Body of pancreas (tissue), 4 donors: ENCODE data around the gene ANKLE1. TPM values are rescaled to one million over a fixed set of nuclear protein-coding genes. Genes with fewer than 3 reads are reported as not detected.
A peak's percentile ranks its signal among the peaks of the same experiment; 100 is the strongest.

Experiments used
- ATAC-seq: fragments of 150-250 bp; one replicate; pipeline ENCODE4 v1.9.1; 2016
- DNase-seq, 4 donors: peaks; one replicate each; pipeline ENCODE4 v3.0.0-alpha.2; 2019
- H3K27ac ChIP-seq, 4 donors: fragments of 200-600 bp; sonication (generic); 1 replicate in 3 of 4; 2 replicates in 1 of 4; pipeline versions ENCODE4 v1.5.1 to v1.6.1; 2016 to 2019; ENCODE audit warnings: mild to moderate bottlenecking in 1 of 4, mixed read lengths in 1 of 4, moderate library complexity in 1 of 4
- H3K27me3 ChIP-seq, 2 donors: fragments of 200-600 bp; sonication (generic); one replicate each; pipeline ENCODE4 v1.6.0; 2016; ENCODE audit warnings: mild to moderate bottlenecking in 1 of 2
- H3K36me3 ChIP-seq, 2 donors: fragments of 200-600 bp; sonication (generic); replicated peaks in 1 of 2; 2 replicates each; pipeline ENCODE4 v1.5.1; 2016; ENCODE audit warnings: low read depth in 2 of 2; ENCODE audit not compliant: insufficient read depth in 1 of 2
- H3K4me1 ChIP-seq: fragments of 200-600 bp; sonication (generic); one replicate; pipeline ENCODE4 v1.6.0; 2016
- H3K4me3 ChIP-seq, 2 donors: fragments of 200-600 bp; sonication (generic); 1 replicate in 1 of 2; 2 replicates in 1 of 2; pipeline ENCODE4 v1.5.1; 2016 to 2019
- H3K9me3 ChIP-seq, 3 donors: fragments of 200-600 bp; sonication (generic); 1 replicate in 2 of 3; 2 replicates in 1 of 3; pipeline ENCODE4 v1.5.1; 2016
- POLR2A ChIP-seq, 3 donors: fragments of 450-650 bp; IDR thresholded peaks; one replicate each; pipeline ENCODE4 v1.6.1; 2016; ENCODE audit warnings: antibody characterized with exemption in 3 of 3, mild to moderate bottlenecking in 2 of 3
- WGBS, 2 donors: methylation state at CpG; one replicate each; pipeline ENCODE4 v1.1.5; 2017; 5-methylcytosine and 5-hydroxymethylcytosine counted together
- intact Hi-C: fragments of 100-400 bp; cut with DNase I; formaldehyde crosslinking; loops from one replicate; pipeline ENCODE4 v1.15.1; 2023
- total RNA-seq, 2 donors: library from RNA; depleted of rRNA; stranded (reverse); fragments of >200 nt; gene quantifications; one replicate each; pipeline ENCODE4 v1.1.0, GENCODE V29; 2016
- TF ChIP-seq, protein P1 (sequence below), 7 experiments: fragments of 450-650 bp in 4 of 7; fragments of 200-600 bp in 3 of 7; sonication (generic) in 3 of 7; IDR thresholded peaks; one replicate each; pipeline ENCODE4 v1.5.1; 2016 to 2019; ENCODE audit warnings: antibody characterized with exemption in 7 of 7

The ANKLE1 gene
- total RNA-seq, 2 donors from 2014 or later: 0.33 TPM; not detected in 1

DNA sequence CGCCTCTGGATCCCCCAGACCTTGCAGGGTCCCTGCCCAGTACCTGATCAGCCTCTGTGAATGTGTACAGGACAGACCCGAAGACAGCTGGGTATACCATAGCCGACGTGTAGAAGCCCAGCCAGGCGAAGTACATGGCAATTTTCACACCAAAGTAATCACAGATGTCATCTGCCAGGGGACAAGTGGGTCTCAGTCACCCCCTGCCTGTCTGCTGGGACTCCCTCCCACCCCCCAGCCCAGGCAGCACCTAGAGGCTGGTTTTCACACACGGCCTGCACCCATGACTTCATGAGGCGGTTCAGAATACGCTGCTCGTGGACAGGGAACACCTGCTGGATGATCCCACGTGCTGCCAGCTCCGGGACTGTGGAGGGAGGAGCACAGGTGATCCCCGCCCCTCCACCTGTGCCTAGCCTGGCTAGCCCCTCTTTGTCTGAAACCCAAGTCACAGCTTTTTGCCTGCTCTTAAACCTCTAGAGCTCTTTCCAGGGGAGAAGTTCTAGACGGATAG lies 49.4 kb downstream of the ANKLE1 start:
- no peak overlapping the region for H3K4me3 ChIP-seq
- no peaks in the 10 kb centered on the region for H3K27me3 ChIP-seq
- no peak overlapping the region for H3K27ac ChIP-seq
- DNase-seq (no peak), ATAC-seq (no peak)
- WGBS, 2 donors: 70 to 73% methylated on average over 10 to 13 of the region's 13 CpGs
- no peaks in the 10 kb centered on the region for H3K9me3 ChIP-seq
- TF ChIP-seq, protein P1, sequence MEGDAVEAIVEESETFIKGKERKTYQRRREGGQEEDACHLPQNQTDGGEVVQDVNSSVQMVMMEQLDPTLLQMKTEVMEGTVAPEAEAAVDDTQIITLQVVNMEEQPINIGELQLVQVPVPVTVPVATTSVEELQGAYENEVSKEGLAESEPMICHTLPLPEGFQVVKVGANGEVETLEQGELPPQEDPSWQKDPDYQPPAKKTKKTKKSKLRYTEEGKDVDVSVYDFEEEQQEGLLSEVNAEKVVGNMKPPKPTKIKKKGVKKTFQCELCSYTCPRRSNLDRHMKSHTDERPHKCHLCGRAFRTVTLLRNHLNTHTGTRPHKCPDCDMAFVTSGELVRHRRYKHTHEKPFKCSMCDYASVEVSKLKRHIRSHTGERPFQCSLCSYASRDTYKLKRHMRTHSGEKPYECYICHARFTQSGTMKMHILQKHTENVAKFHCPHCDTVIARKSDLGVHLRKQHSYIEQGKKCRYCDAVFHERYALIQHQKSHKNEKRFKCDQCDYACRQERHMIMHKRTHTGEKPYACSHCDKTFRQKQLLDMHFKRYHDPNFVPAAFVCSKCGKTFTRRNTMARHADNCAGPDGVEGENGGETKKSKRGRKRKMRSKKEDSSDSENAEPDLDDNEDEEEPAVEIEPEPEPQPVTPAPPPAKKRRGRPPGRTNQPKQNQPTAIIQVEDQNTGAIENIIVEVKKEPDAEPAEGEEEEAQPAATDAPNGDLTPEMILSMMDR (IDR thresholded peaks at IDR 0.05): no peak
- TF ChIP-seq POLR2A (IDR thresholded peaks at IDR 0.05): no peak
- no peaks in the 10 kb centered on the region for H3K36me3 ChIP-seq
- intact Hi-C loops: no loop called here
- peaks cover 42% of the 10 kb centered on the region for H3K4me1 ChIP-seq

- ATAC-seq: no peak
- WGBS, 2 donors: 95 to 98% methylated on average over 6 to 8 of the region's 8 CpGs
- Histone ChIP-seq H3K4me3 (no peak overlapping the region), H3K27ac (no peak overlapping the region), H3K9me3 (no peaks in the 10 kb centered on the region), H3K36me3 (no peaks in the 10 kb centered on the region), H3K27me3 (no peaks in the 10 kb centered on the region), H3K4me1 (peaks cover 44% of the 10 kb centered on the region)
- DNase-seq: no peak
- no peak for TF ChIP-seq POLR2A (IDR thresholded peaks at IDR 0.05)
- TF ChIP-seq, protein P1 (IDR thresholded peaks at IDR 0.05): no peak
- intact Hi-C loops: no loop called here
These were observed 50.6 kb downstream of the ANKLE1 start for GRCh38 chr19:17332360-17332676.

- DNase-seq (peak in 2 of 4 donors; percentile 27 to 46), ATAC-seq (no peak)
- intact Hi-C loops: no loop called here
- no peak overlapping the region for H3K4me3 ChIP-seq
- H3K9me3 ChIP-seq: no peaks in the 10 kb centered on the region
- 93 to 94% methylated on average over 35 to 38 of the region's 45 CpGs for WGBS, 2 donors
- no peaks in the 10 kb centered on the region for H3K36me3 ChIP-seq
- peaks cover 41% of the 10 kb centered on the region for H3K4me1 ChIP-seq
- no peak overlapping the region for H3K27ac ChIP-seq
- no peaks in the 10 kb centered on the region for H3K27me3 ChIP-seq
- no peak for TF ChIP-seq POLR2A (IDR thresholded peaks at IDR 0.05)
- TF ChIP-seq, protein P1 (IDR thresholded peaks at IDR 0.05): no peak
These were observed 51.2 kb downstream of the ANKLE1 start for GRCh38 chr19:17332677-17333581.

- no peak for ATAC-seq
- H3K4me3 ChIP-seq: peak overlapping the region; percentile 36 to 51
- intact Hi-C loops: no loop called here
- WGBS, 2 donors: 38 to 50% methylated on average over 17 to 52 of the region's 52 CpGs
- TF ChIP-seq POLR2A (IDR thresholded peaks at IDR 0.05): no peak
- TF ChIP-seq, protein P1 (IDR thresholded peaks at IDR 0.05): no peak
- H3K4me1 ChIP-seq: peaks cover 41% of the 10 kb centered on the region
- DNase-seq: peak in 3 of 4 donors; percentile 32 to 55 (median 45)
- H3K27ac ChIP-seq: peak overlapping the region in 3 of 4 donors; percentile 37 to 63 (median 39)
- H3K27me3 ChIP-seq: no peaks in the 10 kb centered on the region
- no peaks in the 10 kb centered on the region for H3K36me3 ChIP-seq
- no peaks in the 10 kb centered on the region for H3K9me3 ChIP-seq
These were observed 52.1 kb downstream of the ANKLE1 start for GRCh38 chr19:17333611-17334413.
